ENCODE results near the gene WBP1.

GRCh38 chr2:74499267-74499939 lies 41.2 kb downstream of the WBP1 start, which contains the start of gene LBX2:
- no peak for TF ChIP-seq CTCF (IDR thresholded peaks at IDR 0.05; ENCODE audit: low read length)
- TF ChIP-seq EZH2 (IDR thresholded peaks at IDR 0.05; ENCODE audit: borderline replicate concordance, low read length): no peak

Measured in OCI-LY1 (cell line).